Naive thymus-derived CD4-positive, alpha-beta T cell (primary cell): ENCODE data around the gene SGCA. TPM values are rescaled to one million over a fixed set of nuclear protein-coding genes. Genes with fewer than 3 reads are reported as not detected.

Experiments
- ATAC-seq: fragments of 150-1000 bp; cut with Tn5 transposase; 2 replicates; pipeline ENCODE4 v1.10.0; 2021; ENCODE audit warnings: mild to moderate bottlenecking, moderate library complexity
- CTCF ChIA-PET: fragments of 350-600 bp; sonication (Branson Sonifier 250); formaldehyde crosslinking; loops from one replicate; lab custom pipeline; 2021; ENCODE audit warnings: antibody characterized with exemption; lab: Charles Lee
- POLR2A ChIA-PET: fragments of 350-600 bp; sonication (Branson Sonifier 250); formaldehyde crosslinking; loops from one replicate; lab custom pipeline; 2021; ENCODE audit warnings: antibody characterized with exemption, inconsistent platforms; lab: Charles Lee
- DNase-seq, 9 donors: peaks; one replicate each; pipeline versions ENCODE4 v3.0.0 to v3.0.0-alpha.2; 2020 to 2022; ENCODE audit warnings: mixed read lengths in 1 of 9
- H3K27ac ChIP-seq: one replicate; pipeline ENCODE4 v1.7.0; 2013; ENCODE audit warnings: mild to moderate bottlenecking, low read depth, low read length, moderate library complexity
- H3K27me3 ChIP-seq, 2 donors: one replicate each; pipeline ENCODE4 v1.7.0; 2013; ENCODE audit warnings: low read length in 2 of 2, mild to moderate bottlenecking in 2 of 2, moderate library complexity in 2 of 2; ENCODE audit not compliant: control insufficient read depth in 2 of 2, insufficient read depth in 2 of 2
- H3K36me3 ChIP-seq, 3 experiments: 1 replicate in 2 of 3; 2 replicates in 1 of 3; pipeline ENCODE4 v1.7.0; 2013; ENCODE audit warnings: low read length in 3 of 3, mild to moderate bottlenecking in 3 of 3, moderate library complexity in 1 of 3; ENCODE audit not compliant: insufficient read depth in 3 of 3, control insufficient read depth in 2 of 3
- H3K4me1 ChIP-seq, 2 donors: one replicate each; pipeline ENCODE4 v1.7.0; 2013; ENCODE audit warnings: low read length in 2 of 2, mild to moderate bottlenecking in 2 of 2, moderate library complexity in 1 of 2; ENCODE audit not compliant: control insufficient read depth in 2 of 2, insufficient read depth in 2 of 2
- H3K4me3 ChIP-seq: 2 replicates; pipeline ENCODE4 v1.7.0; 2013; ENCODE audit warnings: mild to moderate bottlenecking, low read length
- H3K9me3 ChIP-seq, 3 experiments: 1 replicate in 2 of 3; 2 replicates in 1 of 3; pipeline ENCODE4 v1.7.0; 2013; ENCODE audit warnings: low read length in 3 of 3; ENCODE audit not compliant: control insufficient read depth in 2 of 3
- H3K27ac Mint-ChIP-seq, 9 donors: one replicate each; pipeline ENCODE4 v1.8.0; 2020 to 2022; ENCODE audit warnings: mixed read lengths in 9 of 9, mild to moderate bottlenecking in 8 of 9, moderate library complexity in 5 of 9, inconsistent platforms in 2 of 9
- H3K27me3 Mint-ChIP-seq, 5 donors: one replicate each; pipeline ENCODE4 v1.8.0; 2021 to 2022; ENCODE audit warnings: mixed read lengths in 5 of 5, mild to moderate bottlenecking in 1 of 5
- H3K36me3 Mint-ChIP-seq, 5 donors: one replicate each; pipeline ENCODE4 v1.8.0; 2020 to 2022; ENCODE audit warnings: mixed read lengths in 5 of 5, mild to moderate bottlenecking in 3 of 5, inconsistent platforms in 1 of 5
- H3K4me1 Mint-ChIP-seq, 7 donors: one replicate each; pipeline ENCODE4 v1.8.0; 2020 to 2022; ENCODE audit warnings: mixed read lengths in 7 of 7, mild to moderate bottlenecking in 3 of 7, inconsistent platforms in 1 of 7
- H3K4me3 Mint-ChIP-seq, 10 donors: one replicate each; pipeline ENCODE4 v1.8.0; 2020 to 2022; ENCODE audit warnings: mild to moderate bottlenecking in 10 of 10, mixed read lengths in 10 of 10, moderate library complexity in 6 of 10, inconsistent platforms in 2 of 10
- H3K9me3 Mint-ChIP-seq, 11 donors: one replicate each; pipeline ENCODE4 v1.8.0; 2020 to 2022; ENCODE audit warnings: mixed read lengths in 11 of 11, mild to moderate bottlenecking in 4 of 11, inconsistent platforms in 1 of 11, moderate library complexity in 1 of 11
- intact Hi-C, 2 donors: fragments of 100-400 bp; cut with micrococcal nuclease; formaldehyde crosslinking; loops; one replicate each; pipeline ENCODE4 v1.15.1; 2023
- polyA plus RNA-seq, 2 donors: library from polyadenylated mRNA; unstranded; fragments of 300-500 nt; fragmentation: Illumina TruSeq; gene quantifications; one replicate each; pipeline ENCODE4 v1.2.3, GENCODE V29; 2021
- total RNA-seq, 6 experiments: library from RNA in 5 of 6; stranded (reverse) in 5 of 6; gene quantifications; 1 replicate in 5 of 6; 2 replicates in 1 of 6; pipeline ENCODE4 v1.2.3 and lab custom pipeline; 2021 to 2026

Gene SGCA
- total and polyA plus RNA-seq, 7 experiments from 2014 or later, result 0.69 TPM; not detected in 6

GRCh38 chr17:50122945-50123344 lies 42.9 kb upstream of the SGCA start:
- DNase-seq, result no peak
- H3K4me3 ChIP-seq, result no peak overlapping the region
- Mint-ChIP-seq H3K9me3 (peaks cover 0 to 5% (median 0%) of the 10 kb centered on the region in 11 donors), H3K36me3 (no peaks in the 10 kb centered on the region), H3K4me3 (no peak overlapping the region), H3K27ac (no peak overlapping the region), H3K27me3 (peaks cover 18 to 68% (median 19%) of the 10 kb centered on the region in 5 donors), H3K4me1 (peaks cover 0 to 5% (median 3%) of the 10 kb centered on the region in 7 donors)
- intact Hi-C loops, result no loop called here
- no peaks in the 10 kb centered on the region for H3K9me3 ChIP-seq
- ATAC-seq, result no peak
- H3K4me1 ChIP-seq, result no peaks in the 10 kb centered on the region
- ChIA-PET POLR2A (interaction anchor here (1.0 kb wide), 1 partner anchor 11 kb away, joined by 3 read pairs; no protein-coding TSS in a partner anchor), CTCF (interaction anchor here (0.6 to 1.0 kb wide), 4 partner anchors 16 to 93 kb away, joined by 3 read pairs; no protein-coding TSS in a partner anchor)
- H3K27me3 ChIP-seq, result no peaks in the 10 kb centered on the region
- H3K36me3 ChIP-seq, result no peaks in the 10 kb centered on the region
- no peak overlapping the region for H3K27ac ChIP-seq

DNA sequence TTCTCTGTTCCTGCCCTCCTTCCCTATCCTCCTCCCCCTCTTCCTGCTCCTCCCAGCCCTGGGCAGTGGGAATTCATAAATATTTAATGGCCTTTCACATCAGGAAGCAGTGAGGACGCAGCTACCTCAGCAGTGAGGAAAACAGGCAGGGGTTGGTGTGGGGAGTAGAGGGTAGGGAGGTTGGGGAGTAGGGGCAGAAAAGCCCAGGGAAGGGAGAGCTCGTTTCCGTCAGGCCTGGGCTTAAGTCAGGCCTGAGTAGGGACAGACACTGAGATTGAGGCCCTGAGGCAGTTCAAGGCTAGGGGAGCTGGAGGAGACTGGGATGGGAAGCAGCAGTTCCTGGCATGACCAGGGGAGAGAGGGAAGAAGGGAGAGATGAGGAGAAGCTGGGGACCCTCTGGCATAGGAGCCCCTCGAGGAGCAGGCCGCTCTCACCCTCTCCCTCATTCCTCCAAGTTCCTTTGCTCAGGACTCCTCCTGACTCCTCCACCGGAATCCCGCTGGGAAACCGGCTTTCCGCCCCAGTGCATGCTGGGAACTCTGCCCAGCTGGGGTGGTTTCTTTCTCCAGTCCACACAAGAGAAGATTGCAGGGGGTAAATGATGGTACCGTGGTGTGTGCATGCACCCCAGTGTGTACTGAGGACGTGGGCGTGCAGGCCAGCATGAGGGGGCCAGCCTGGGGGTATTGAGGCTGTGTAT lies 42.0 kb upstream of the SGCA start:
- Histone ChIP-seq H3K36me3 (no peaks in the 10 kb centered on the region), H3K27me3 (peaks cover 0 to 4% of the 10 kb centered on the region in 2 donors), H3K4me1 (peaks cover 0 to 4% of the 10 kb centered on the region in 2 donors), H3K9me3 (no peaks in the 10 kb centered on the region), H3K4me3 (no peak overlapping the region), H3K27ac (no peak overlapping the region)
- POLR2A ChIA-PET, result interaction anchor here (1.0 kb wide), 1 partner anchor 12 kb away, joined by 3 read pairs; no protein-coding TSS in a partner anchor
- no peak overlapping the region for H3K4me3 Mint-ChIP-seq
- ATAC-seq (no peak), DNase-seq (no peak)
- peaks cover 4 to 14% (median 9%) of the 10 kb centered on the region in 7 donors for H3K4me1 Mint-ChIP-seq
- peaks cover 0 to 8% (median 0%) of the 10 kb centered on the region in 11 donors for H3K9me3 Mint-ChIP-seq
- CTCF ChIA-PET, result interaction anchor here (0.7 to 1.0 kb wide), 2 partner anchors 15 to 30 kb away, joined by 3 read pairs; no protein-coding TSS in a partner anchor
- intact Hi-C loops, result no loop called here
- no peak overlapping the region for H3K27ac Mint-ChIP-seq
- H3K27me3 Mint-ChIP-seq, result peaks cover 15 to 68% (median 18%) of the 10 kb centered on the region in 5 donors
- H3K36me3 Mint-ChIP-seq, result peaks cover 0 to 2% (median 0%) of the 10 kb centered on the region in 5 donors

DNA sequence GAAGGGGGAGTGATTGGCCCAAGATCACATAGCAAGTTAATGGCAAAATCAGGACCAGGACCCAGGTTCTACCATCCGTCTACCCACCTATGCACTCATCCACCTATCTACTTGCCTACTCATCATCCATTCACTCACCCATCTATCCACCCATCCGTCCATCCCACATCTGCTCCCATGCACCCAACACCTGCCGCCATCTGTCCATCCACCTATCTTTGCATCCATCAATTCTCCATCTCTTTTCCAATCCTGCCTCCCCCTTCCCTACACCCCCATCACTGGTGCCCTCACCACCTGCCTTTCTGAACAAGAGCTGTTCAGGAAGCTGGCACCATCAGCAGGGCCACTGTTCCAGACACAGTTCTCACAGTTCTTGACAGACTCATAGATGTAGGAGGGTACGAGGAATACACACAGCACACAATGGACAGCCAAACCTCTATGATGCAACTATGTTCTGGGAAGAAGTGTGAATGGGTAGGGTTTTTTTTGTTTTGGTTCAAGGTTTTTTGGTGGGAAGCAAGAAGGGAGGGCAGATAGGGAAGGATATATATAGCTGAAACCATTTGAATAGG lies 40.3 kb upstream of the SGCA start:
- no peak overlapping the region for H3K27ac Mint-ChIP-seq
- intact Hi-C loops, result no loop called here
- CTCF ChIA-PET, result interaction anchor here (0.6 to 0.7 kb wide), 2 partner anchors 25 to 140 kb away, joined by 3 read pairs; partner anchors contain the start of gene PPP1R9B

GRCh38 chr17:50127697-50128361 lies 38.0 kb upstream of the SGCA start:
- peaks cover 0 to 4% of the 10 kb centered on the region in 2 donors for H3K27me3 ChIP-seq
- H3K27ac ChIP-seq, result no peak overlapping the region
- ChIA-PET CTCF (interaction anchor here (0.7 kb wide), 1 partner anchor 34 kb away, joined by 3 read pairs; no protein-coding TSS in a partner anchor), POLR2A (no interaction called here)
- Mint-ChIP-seq H3K4me1 (peaks cover 19 to 39% (median 24%) of the 10 kb centered on the region in 7 donors), H3K27me3 (peaks cover 5 to 43% (median 10%) of the 10 kb centered on the region in 5 donors), H3K27ac (no peak overlapping the region), H3K36me3 (peaks cover 0 to 7% (median 0%) of the 10 kb centered on the region in 5 donors), H3K4me3 (peak overlapping the region in 2 of 10 donors; percentile 7 to 74), H3K9me3 (peaks cover 0 to 9% (median 0%) of the 10 kb centered on the region in 11 donors)
- H3K4me1 ChIP-seq, result peaks cover 8 to 12% of the 10 kb centered on the region in 2 donors
- no peaks in the 10 kb centered on the region for H3K9me3 ChIP-seq
- H3K4me3 ChIP-seq, result no peak overlapping the region
- no peaks in the 10 kb centered on the region for H3K36me3 ChIP-seq
- no peak for ATAC-seq
- intact Hi-C loops, result no loop called here
- DNase-seq, result no peak

More for the DNA sequence above, 40.3 kb upstream of the SGCA start:
- H3K27me3 ChIP-seq, result peaks cover 0 to 4% of the 10 kb centered on the region in 2 donors
- ATAC-seq, result no peak
- peaks cover 6 to 18% (median 10%) of the 10 kb centered on the region in 7 donors for H3K4me1 Mint-ChIP-seq
- no peak overlapping the region for H3K27ac ChIP-seq
- POLR2A ChIA-PET, result no interaction called here
- no peaks in the 10 kb centered on the region for H3K36me3 ChIP-seq
- H3K9me3 Mint-ChIP-seq, result peaks cover 0 to 8% (median 0%) of the 10 kb centered on the region in 11 donors
- H3K36me3 Mint-ChIP-seq, result peaks cover 0 to 2% (median 0%) of the 10 kb centered on the region in 5 donors
- H3K27me3 Mint-ChIP-seq, result peaks cover 4 to 58% (median 17%) of the 10 kb centered on the region in 5 donors
- no peaks in the 10 kb centered on the region for H3K9me3 ChIP-seq
- no peak for DNase-seq
- H3K4me3 Mint-ChIP-seq, result no peak overlapping the region
- H3K4me1 ChIP-seq, result peaks cover 4% of the 10 kb centered on the region in 2 donors
- H3K4me3 ChIP-seq, result no peak overlapping the region

DNA sequence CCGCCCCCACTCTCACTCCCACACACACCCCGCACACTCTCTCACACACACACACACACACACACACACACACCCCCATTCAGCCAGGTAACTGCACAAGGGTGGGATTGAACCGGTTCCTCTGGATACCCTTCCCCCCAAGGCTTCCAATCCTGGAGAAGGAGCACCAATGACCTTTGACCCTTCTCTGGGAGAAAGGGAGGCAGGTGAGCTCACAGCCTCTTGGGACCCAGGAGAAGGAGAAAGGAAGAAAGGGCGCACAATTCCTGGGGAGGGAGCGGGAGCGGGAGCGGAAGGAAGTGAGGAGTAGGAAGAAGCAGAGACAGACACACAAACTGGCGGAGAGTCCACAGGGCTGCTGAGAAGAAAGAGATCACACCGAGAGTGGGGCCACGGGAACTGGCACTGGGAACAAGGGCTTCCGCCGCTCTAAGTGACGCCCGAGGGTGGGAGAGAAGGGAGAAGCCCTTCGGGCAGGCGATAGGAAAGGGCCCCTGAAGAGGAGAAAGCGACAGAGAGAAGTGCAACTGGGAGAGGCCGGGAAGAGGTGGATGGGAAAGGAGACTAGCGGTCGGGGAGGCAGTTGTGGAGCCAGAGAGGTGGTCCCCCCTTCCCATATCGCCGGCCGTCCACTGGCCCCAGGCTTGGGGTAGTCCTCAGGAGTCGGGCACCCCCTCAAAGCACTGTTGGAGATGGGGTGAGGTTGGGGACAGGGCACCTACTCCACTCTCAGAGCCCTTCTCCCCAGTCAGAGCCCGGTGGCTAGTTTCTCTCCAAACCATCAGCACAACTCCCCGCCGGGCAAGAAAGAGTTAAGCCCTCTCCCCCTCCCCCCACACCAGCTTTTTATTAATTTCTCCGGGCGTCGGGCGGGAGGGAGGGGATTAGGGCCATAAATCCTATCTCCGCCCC lies 37.1 kb upstream of the SGCA start:
- H3K9me3 ChIP-seq, result no peaks in the 10 kb centered on the region
- Mint-ChIP-seq H3K9me3 (peaks cover 0 to 9% (median 0%) of the 10 kb centered on the region in 11 donors), H3K36me3 (peaks cover 0 to 9% (median 0%) of the 10 kb centered on the region in 5 donors), H3K4me3 (peak overlapping the region; percentile 50 to 80 (median 74)), H3K4me1 (peaks cover 19 to 39% (median 24%) of the 10 kb centered on the region in 7 donors), H3K27ac (peak overlapping the region in 6 of 9 donors; percentile 0 to 83 (median 50)), H3K27me3 (peaks cover 5 to 39% (median 10%) of the 10 kb centered on the region in 5 donors)
- POLR2A ChIA-PET, result no interaction called here
- H3K4me1 ChIP-seq, result peaks cover 8 to 12% of the 10 kb centered on the region in 2 donors
- no peak overlapping the region for H3K4me3 ChIP-seq
- H3K27me3 ChIP-seq, result peaks cover 0 to 4% of the 10 kb centered on the region in 2 donors
- CTCF ChIA-PET, result no interaction called here
- ATAC-seq, result no peak
- intact Hi-C loops, result no loop called here
- no peak overlapping the region for H3K27ac ChIP-seq
- no peak for DNase-seq
- H3K36me3 ChIP-seq, result no peaks in the 10 kb centered on the region
